Measurements from ENCODE around the gene MYO1D.
"Not testable (repeated sequence)": the region's sequence is repeated elsewhere in the genome, so short reads cannot be mapped to it uniquely, and the experiment has no call there.

Gene MYO1D

GRCh38 chr17:32824334-32824733 is 52.6 kb downstream of the MYO1D start:
- TF ChIP-seq, protein P1, sequence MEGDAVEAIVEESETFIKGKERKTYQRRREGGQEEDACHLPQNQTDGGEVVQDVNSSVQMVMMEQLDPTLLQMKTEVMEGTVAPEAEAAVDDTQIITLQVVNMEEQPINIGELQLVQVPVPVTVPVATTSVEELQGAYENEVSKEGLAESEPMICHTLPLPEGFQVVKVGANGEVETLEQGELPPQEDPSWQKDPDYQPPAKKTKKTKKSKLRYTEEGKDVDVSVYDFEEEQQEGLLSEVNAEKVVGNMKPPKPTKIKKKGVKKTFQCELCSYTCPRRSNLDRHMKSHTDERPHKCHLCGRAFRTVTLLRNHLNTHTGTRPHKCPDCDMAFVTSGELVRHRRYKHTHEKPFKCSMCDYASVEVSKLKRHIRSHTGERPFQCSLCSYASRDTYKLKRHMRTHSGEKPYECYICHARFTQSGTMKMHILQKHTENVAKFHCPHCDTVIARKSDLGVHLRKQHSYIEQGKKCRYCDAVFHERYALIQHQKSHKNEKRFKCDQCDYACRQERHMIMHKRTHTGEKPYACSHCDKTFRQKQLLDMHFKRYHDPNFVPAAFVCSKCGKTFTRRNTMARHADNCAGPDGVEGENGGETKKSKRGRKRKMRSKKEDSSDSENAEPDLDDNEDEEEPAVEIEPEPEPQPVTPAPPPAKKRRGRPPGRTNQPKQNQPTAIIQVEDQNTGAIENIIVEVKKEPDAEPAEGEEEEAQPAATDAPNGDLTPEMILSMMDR (IDR thresholded peaks at IDR 0.05; ENCODE audit: control extremely low read depth, extremely low read depth, low read depth, missing control alignments): no peak
- no peak for DNase-seq (ENCODE audit: extremely low spot score)
- POLR2A ChIA-PET: no interaction called here
- CTCF ChIA-PET: interaction anchor here (0.9 to 4.1 kb wide), 6 partner anchors 35 to 362 kb away, joined by 3 to 36 read pairs (median 3); partner anchors contain the start of gene MYO1D

- DNase-seq (ENCODE audit: extremely low spot score): no peak
These were observed 53.9 kb downstream of the MYO1D start for GRCh38 chr17:32822996-32823395.

GRCh38 chr17:32821987-32822934 is 54.7 kb downstream of the MYO1D start:
- DNase-seq (ENCODE audit: extremely low spot score): peak; percentile 34
- POLR2A ChIA-PET: not testable (repeated sequence)
- CTCF ChIA-PET: interaction anchor here (4.1 kb wide), 1 partner anchor 55 kb away, joined by 36 read pairs; the partner anchor contains the start of gene MYO1D

More at GRCh38 chr17:32822996-32823395, 53.9 kb downstream of the MYO1D start:
- CTCF ChIA-PET: interaction anchor here (4.1 kb wide), 1 partner anchor 54 kb away, joined by 36 read pairs; the partner anchor contains the start of gene MYO1D
- POLR2A ChIA-PET: no interaction called here
- TF ChIP-seq, protein P1 (IDR thresholded peaks at IDR 0.05; ENCODE audit: control extremely low read depth, extremely low read depth, low read depth, missing control alignments): no peak

DNA sequence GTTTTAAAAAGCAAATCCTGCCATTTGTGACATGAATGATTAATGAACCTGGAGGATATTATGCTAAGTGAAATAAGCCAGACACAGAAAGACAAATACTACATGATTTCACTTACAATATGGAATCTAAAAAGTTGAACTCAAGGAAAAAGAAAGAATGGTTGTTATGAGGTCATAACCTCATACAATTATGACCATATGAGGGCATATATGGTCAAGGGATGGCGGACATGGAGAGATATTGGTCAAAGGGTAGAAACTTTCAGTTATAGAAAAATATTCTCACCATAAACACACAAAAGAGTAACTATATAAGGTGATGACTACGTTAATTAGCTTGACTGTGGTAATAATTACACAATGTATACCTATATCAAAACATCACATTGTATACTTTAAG is 56.5 kb downstream of the MYO1D start:
- POLR2A ChIA-PET: no interaction called here
- CTCF ChIA-PET: interaction anchor here (1.9 to 2.0 kb wide), 2 partner anchors 26 to 57 kb away, joined by 5 to 6 read pairs; partner anchors contain the start of gene MYO1D
- DNase-seq (ENCODE audit: extremely low spot score): no peak
- TF ChIP-seq, protein P1 (IDR thresholded peaks at IDR 0.05; ENCODE audit: control extremely low read depth, extremely low read depth, low read depth, missing control alignments): no peak

DNA sequence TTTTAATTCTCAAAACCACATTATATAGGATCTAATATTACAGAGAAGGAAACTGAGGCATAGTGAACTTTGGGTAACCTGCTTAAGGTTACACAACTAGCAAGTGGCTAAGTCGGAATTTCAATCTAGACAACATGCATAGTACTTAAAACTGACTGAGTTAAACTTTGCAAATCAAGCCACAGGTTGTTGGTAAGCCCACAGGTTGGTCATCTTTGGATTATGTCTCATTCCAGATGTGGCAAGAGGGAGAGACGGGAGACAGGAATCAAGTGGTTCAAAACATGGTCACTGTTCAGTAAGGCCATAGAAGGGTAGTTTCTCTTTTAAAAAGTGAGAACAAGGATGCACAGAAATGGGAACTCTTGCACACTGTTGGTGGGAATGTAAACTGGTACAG is 57.1 kb downstream of the MYO1D start:
- ChIA-PET CTCF (interaction anchor here (1.9 to 2.0 kb wide), 2 partner anchors 27 to 58 kb away, joined by 5 to 6 read pairs; partner anchors contain the start of gene MYO1D), POLR2A (no interaction called here)
- TF ChIP-seq, protein P1 (IDR thresholded peaks at IDR 0.05; ENCODE audit: control extremely low read depth, extremely low read depth, low read depth, missing control alignments): no peak
- no peak for DNase-seq (ENCODE audit: extremely low spot score)

DNA sequence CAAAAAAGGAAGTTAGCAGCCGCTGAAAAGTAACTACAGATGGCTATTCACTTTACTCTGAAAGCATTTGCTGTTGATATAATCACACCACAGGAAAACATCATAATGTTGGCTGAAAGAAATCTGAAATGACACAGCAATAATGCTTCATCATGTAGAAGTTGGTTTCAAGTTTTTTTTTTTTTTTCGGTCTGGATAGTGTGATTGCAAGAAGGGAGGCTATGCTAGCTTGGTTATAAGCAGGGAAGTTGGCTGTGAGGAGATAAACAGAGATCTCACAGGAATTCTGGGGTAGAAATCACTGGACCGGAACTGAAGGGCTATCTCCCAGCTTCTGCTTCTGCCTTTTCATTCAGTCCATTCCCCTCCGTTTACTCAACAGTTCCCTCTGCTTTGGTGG is 57.9 kb downstream of the MYO1D start:
- ChIA-PET POLR2A (no interaction called here), CTCF (interaction anchor here (0.7 to 1.6 kb wide), 4 partner anchors 10 to 357 kb away, joined by 3 to 4 read pairs (median 4); partner anchors contain the start of gene MYO1D)
- TF ChIP-seq, protein P1 (IDR thresholded peaks at IDR 0.05; ENCODE audit: control extremely low read depth, extremely low read depth, low read depth, missing control alignments): no peak
- DNase-seq (ENCODE audit: extremely low spot score): no peak

GRCh38 chr17:32815460-32815859 is 61.5 kb downstream of the MYO1D start:
- DNase-seq (ENCODE audit: extremely low spot score): no peak
- TF ChIP-seq, protein P1 (IDR thresholded peaks at IDR 0.05; ENCODE audit: control extremely low read depth, extremely low read depth, low read depth, missing control alignments): no peak
- ChIA-PET CTCF (interaction anchor here (1.2 to 1.9 kb wide), 2 partner anchors 10 to 33 kb away, joined by 4 to 5 read pairs; no protein-coding TSS in a partner anchor), POLR2A (no interaction called here)
